ENCODE data around the gene CSTPP1.
A peak's percentile ranks its signal among the peaks of the same experiment; 100 is the strongest.

CSTPP1 gene

GRCh38 chr11:46979358-46979757 is 42.8 kb downstream of the CSTPP1 start:
- Histone ChIP-seq H3K36me3 (ENCODE audit: insufficient read depth) (no peaks in the 10 kb centered on the region), H3K79me2 (ENCODE audit: insufficient read depth, low read depth) (no peaks in the 10 kb centered on the region), H3K9ac (no peak overlapping the region), H3K4me1 (ENCODE audit: low read depth, poor library complexity, severe bottlenecking) (no peaks in the 10 kb centered on the region), H3K4me2 (no peak overlapping the region), H3K4me3 (IDR thresholded peaks at IDR 0.05; ENCODE audit: insufficient read depth, low read depth, low read length) (no peak overlapping the region), H4K20me1 (ENCODE audit: insufficient read depth) (no peaks in the 10 kb centered on the region), H3K27ac (no peak overlapping the region), H3K27me3 (ENCODE audit: insufficient read depth, low read depth) (no peaks in the 10 kb centered on the region), H2AFZ (ENCODE audit: low read depth) (no peak overlapping the region)
- no peak for TF ChIP-seq CTCF (conservative IDR thresholded peaks at IDR 0.05; ENCODE audit: low read depth, low read length)

- H3K4me1 ChIP-seq (ENCODE audit: low read depth, poor library complexity, severe bottlenecking): no peaks in the 10 kb centered on the region
- H3K79me2 ChIP-seq (ENCODE audit: insufficient read depth, low read depth): no peaks in the 10 kb centered on the region
- H4K20me1 ChIP-seq (ENCODE audit: insufficient read depth): no peaks in the 10 kb centered on the region
- H3K9ac ChIP-seq: no peak overlapping the region
- TF ChIP-seq CTCF (conservative IDR thresholded peaks at IDR 0.05; ENCODE audit: low read depth, low read length): no peak
- H2AFZ ChIP-seq (ENCODE audit: low read depth): no peak overlapping the region
- 0 out of 2 replicates have a peak overlapping the region, but pooled peaks have one; percentile 5 for H3K4me2 ChIP-seq
- H3K27ac ChIP-seq: no peak overlapping the region
- no peaks in the 10 kb centered on the region for H3K36me3 ChIP-seq (ENCODE audit: insufficient read depth)
- H3K27me3 ChIP-seq (ENCODE audit: insufficient read depth, low read depth): no peaks in the 10 kb centered on the region
- no peak overlapping the region for H3K4me3 ChIP-seq (IDR thresholded peaks at IDR 0.05; ENCODE audit: insufficient read depth, low read depth, low read length)
These were observed 44.9 kb downstream of the CSTPP1 start for GRCh38 chr11:46981436-46981835.

GRCh38 chr11:46982797-46983452 is 46.4 kb downstream of the CSTPP1 start:
- no peaks in the 10 kb centered on the region for H3K4me1 ChIP-seq (ENCODE audit: low read depth, poor library complexity, severe bottlenecking)
- no peaks in the 10 kb centered on the region for H3K27me3 ChIP-seq (ENCODE audit: insufficient read depth, low read depth)
- no peak overlapping the region for H3K9ac ChIP-seq
- no peaks in the 10 kb centered on the region for H3K36me3 ChIP-seq (ENCODE audit: insufficient read depth)
- H4K20me1 ChIP-seq (ENCODE audit: insufficient read depth): no peaks in the 10 kb centered on the region
- H2AFZ ChIP-seq (ENCODE audit: low read depth): no peak overlapping the region
- H3K4me2 ChIP-seq: no peak overlapping the region
- TF ChIP-seq CTCF (conservative IDR thresholded peaks at IDR 0.05; ENCODE audit: low read depth, low read length): no peak
- no peaks in the 10 kb centered on the region for H3K79me2 ChIP-seq (ENCODE audit: insufficient read depth, low read depth)
- no peak overlapping the region for H3K4me3 ChIP-seq (IDR thresholded peaks at IDR 0.05; ENCODE audit: insufficient read depth, low read depth, low read length)
- no peak overlapping the region for H3K27ac ChIP-seq

- H3K9ac ChIP-seq: no peak overlapping the region
- no peak for TF ChIP-seq CTCF (conservative IDR thresholded peaks at IDR 0.05; ENCODE audit: low read depth, low read length)
These were observed 47.0 kb downstream of the CSTPP1 start for GRCh38 chr11:46983598-46983997.

More at GRCh38 chr11:46983598-46983997, 47.0 kb downstream of the CSTPP1 start:
- Histone ChIP-seq H3K27ac (no peak overlapping the region), H4K20me1 (ENCODE audit: insufficient read depth) (no peaks in the 10 kb centered on the region), H3K4me1 (ENCODE audit: low read depth, poor library complexity, severe bottlenecking) (no peaks in the 10 kb centered on the region), H3K27me3 (ENCODE audit: insufficient read depth, low read depth) (no peaks in the 10 kb centered on the region), H3K36me3 (ENCODE audit: insufficient read depth) (no peaks in the 10 kb centered on the region), H3K4me2 (no peak overlapping the region), H2AFZ (ENCODE audit: low read depth) (no peak overlapping the region), H3K4me3 (IDR thresholded peaks at IDR 0.05; ENCODE audit: insufficient read depth, low read depth, low read length) (no peak overlapping the region), H3K79me2 (ENCODE audit: insufficient read depth, low read depth) (no peaks in the 10 kb centered on the region)

Measured in KMS-11 (cell line).